HG03520 (cell line): ENCODE results near the gene KDM4B.
"Not testable (repeated sequence)": the region's sequence is repeated elsewhere in the genome, so short reads cannot be mapped to it uniquely, and the experiment has no call there.

Experiments
- ATAC-seq: cut with Tn5 transposase; IDR thresholded peaks from one replicate; pipeline ENCODE4 v1.9.1; 2021; ENCODE audit warnings: mild to moderate bottlenecking, moderate library complexity; ENCODE audit not compliant: unreplicated experiment

Gene KDM4B

GRCh38 chr19:4967738-4968461 lies 1.0 kb upstream of the KDM4B start:
- no peak for ATAC-seq

GRCh38 chr19:4969292-4969771 lies 419 bp downstream of the KDM4B start:
- no peak for ATAC-seq

GRCh38 chr19:4969772-4970531 lies 1.0 kb downstream of the KDM4B start:
- ATAC-seq = no peak

GRCh38 chr19:4970558-4971423 lies 1.9 kb downstream of the KDM4B start:
- ATAC-seq = no peak

GRCh38 chr19:4971424-4971793 lies 2.5 kb downstream of the KDM4B start:
- ATAC-seq = no peak

- no peak for ATAC-seq
These were observed 3.0 kb downstream of the KDM4B start for GRCh38 chr19:4971816-4972495.

- ATAC-seq = no peak
These were observed 3.8 kb downstream of the KDM4B start for GRCh38 chr19:4972509-4973230.

- ATAC-seq = no peak
These were observed 6.1 kb downstream of the KDM4B start for GRCh38 chr19:4974880-4975469.

GRCh38 chr19:4975601-4976000 lies 6.7 kb downstream of the KDM4B start:
- not testable (repeated sequence) for ATAC-seq

GRCh38 chr19:4976401-4977298 lies 7.7 kb downstream of the KDM4B start:
- ATAC-seq = no peak

GRCh38 chr19:4977299-4978174 lies 8.6 kb downstream of the KDM4B start:
- ATAC-seq = no peak

GRCh38 chr19:4979211-4979807 lies 10.4 kb downstream of the KDM4B start:
- ATAC-seq = no peak

GRCh38 chr19:4980067-4980466 lies 11.2 kb downstream of the KDM4B start:
- no peak for ATAC-seq

- no peak for ATAC-seq
These were observed 12.1 kb downstream of the KDM4B start for GRCh38 chr19:4980838-4981680.

- no peak for ATAC-seq
These were observed 12.7 kb downstream of the KDM4B start for GRCh38 chr19:4981681-4981958.

GRCh38 chr19:4983346-4984105 lies 14.6 kb downstream of the KDM4B start:
- ATAC-seq = no peak
